WTC11 (cell line): ENCODE measurements around the gene MTFP1. TPM values are rescaled to one million over a fixed set of nuclear protein-coding genes. Genes with fewer than 3 reads are reported as not detected.

Source experiments
- ATAC-seq: fragments of 200-7000 bp; cut with Tn5 transposase; 2 replicates; pipeline ENCODE4 v1.10.0; 2021; ENCODE audit warnings: mild to moderate bottlenecking, moderate library complexity
- CTCF ChIA-PET: fragments of 300-600 bp; sonication (Branson Sonifier 250); formaldehyde crosslinking; loops from one replicate; lab custom pipeline; 2021; ENCODE audit warnings: antibody characterized with exemption; lab: Charles Lee
- POLR2A ChIA-PET: fragments of 350-600 bp; sonication (Branson Sonifier 250); formaldehyde crosslinking; loops from one replicate; lab custom pipeline; 2021; ENCODE audit warnings: antibody characterized with exemption; lab: Charles Lee
- DNase-seq: peaks from one replicate; pipeline ENCODE4 v3.0.0; 2021; ENCODE audit warnings: low spot score
- H3K27ac Mint-ChIP-seq: 2 replicates; pipeline ENCODE4 v1.8.0; 2021; ENCODE audit warnings: mixed read lengths
- H3K27me3 Mint-ChIP-seq: 2 replicates; pipeline ENCODE4 v1.8.0; 2021; ENCODE audit warnings: low read depth, mild to moderate bottlenecking, moderate library complexity, mixed read lengths
- H3K36me3 Mint-ChIP-seq: 2 replicates; pipeline ENCODE4 v1.8.0; 2021; ENCODE audit warnings: mixed read lengths
- H3K4me1 Mint-ChIP-seq: 2 replicates; pipeline ENCODE4 v1.8.0; 2022; ENCODE audit warnings: mixed read lengths
- H3K4me3 Mint-ChIP-seq: 2 replicates; pipeline ENCODE4 v1.8.0; 2021; ENCODE audit warnings: mild to moderate bottlenecking, moderate library complexity, mixed read lengths
- H3K9me3 Mint-ChIP-seq: 2 replicates; pipeline ENCODE4 v1.8.0; 2021; ENCODE audit warnings: mixed read lengths
- CREM ChIP-seq: sonication (generic); formaldehyde crosslinking; IDR thresholded peaks from 2 replicates; pipeline ENCODE4 v1.8.1; 2022; ENCODE audit warnings: mild to moderate bottlenecking, missing genetic modification reagents, moderate library complexity
- E2F5 ChIP-seq: sonication (generic); formaldehyde crosslinking; IDR thresholded peaks from 2 replicates; pipeline ENCODE4 v1.8.1; 2022; ENCODE audit warnings: mild to moderate bottlenecking, moderate library complexity, missing genetic modification reagents
- FOXP4 ChIP-seq: sonication (generic); formaldehyde crosslinking; IDR thresholded peaks from 2 replicates; pipeline ENCODE4 v1.8.0; 2022; ENCODE audit warnings: mild to moderate bottlenecking, missing genetic modification reagents
- GTF2I ChIP-seq: fragments of 250-450 bp; sonication (Bioruptor Pico); conservative IDR thresholded peaks from 2 replicates; pipeline ENCODE4 v1.4.0; 2021; ENCODE audit warnings: mild to moderate bottlenecking
- HMGA2 ChIP-seq: fragments of 250-450 bp; sonication (Bioruptor Pico); IDR thresholded peaks from 2 replicates; pipeline ENCODE4 v1.4.0; 2021; ENCODE audit warnings: mild to moderate bottlenecking, moderate library complexity
- IRF1 ChIP-seq: sonication (generic); formaldehyde crosslinking; IDR thresholded peaks from 2 replicates; pipeline ENCODE4 v1.8.0; 2023; ENCODE audit warnings: missing genetic modification reagents
- KAT7 ChIP-seq: sonication (generic); formaldehyde crosslinking; IDR thresholded peaks from 2 replicates; pipeline ENCODE4 v1.8.1; 2023; ENCODE audit warnings: missing genetic modification reagents, mild to moderate bottlenecking, borderline replicate concordance
- MAX ChIP-seq: sonication (generic); formaldehyde crosslinking; IDR thresholded peaks from 2 replicates; pipeline ENCODE4 v1.8.0; 2022; ENCODE audit warnings: mild to moderate bottlenecking, missing genetic modification reagents
- MYBL2 ChIP-seq: sonication (generic); formaldehyde crosslinking; IDR thresholded peaks from 2 replicates; pipeline ENCODE4 v1.8.1; 2023; ENCODE audit warnings: mild to moderate bottlenecking, moderate library complexity, missing genetic modification reagents
- NFYB ChIP-seq: sonication (generic); formaldehyde crosslinking; conservative IDR thresholded peaks from 2 replicates; pipeline ENCODE4 v1.8.0; 2022; ENCODE audit warnings: low read depth, missing genetic modification reagents
- NR2C2 ChIP-seq: sonication (generic); formaldehyde crosslinking; IDR thresholded peaks from 2 replicates; pipeline ENCODE4 v1.8.0; 2022; ENCODE audit warnings: mild to moderate bottlenecking, missing genetic modification reagents
- OVOL2 ChIP-seq: fragments of 250-450 bp; sonication (Bioruptor Pico); IDR thresholded peaks from 2 replicates; pipeline ENCODE4 v1.9.0; 2021; ENCODE audit warnings: mild to moderate bottlenecking, borderline replicate concordance
- PRDM15 ChIP-seq: sonication (generic); formaldehyde crosslinking; IDR thresholded peaks from 2 replicates; pipeline ENCODE4 v1.8.0; 2022; ENCODE audit warnings: missing genetic modification reagents
- TCF7 ChIP-seq: sonication (generic); formaldehyde crosslinking; IDR thresholded peaks from 2 replicates; pipeline ENCODE4 v1.8.0; 2022; ENCODE audit warnings: mild to moderate bottlenecking, low read depth, missing genetic modification reagents, moderate library complexity
- TEAD4 ChIP-seq: sonication (generic); formaldehyde crosslinking; IDR thresholded peaks from 2 replicates; pipeline ENCODE4 v1.8.0; 2022; ENCODE audit warnings: mild to moderate bottlenecking, missing genetic modification reagents
- USF1 ChIP-seq: sonication (generic); formaldehyde crosslinking; IDR thresholded peaks from 2 replicates; pipeline ENCODE4 v1.8.0; 2022; ENCODE audit warnings: mild to moderate bottlenecking, missing genetic modification reagents
- ZBTB21 ChIP-seq: sonication (generic); formaldehyde crosslinking; IDR thresholded peaks from 2 replicates; pipeline ENCODE4 v1.8.1; 2023; ENCODE audit warnings: mild to moderate bottlenecking, missing genetic modification reagents, borderline replicate concordance
- ZNF121 ChIP-seq: sonication (generic); formaldehyde crosslinking; IDR thresholded peaks from 2 replicates; pipeline ENCODE4 v1.8.0; 2023; ENCODE audit warnings: missing genetic modification reagents
- ZNF219 ChIP-seq: sonication (generic); formaldehyde crosslinking; IDR thresholded peaks from 2 replicates; pipeline ENCODE4 v1.8.0; 2023; ENCODE audit warnings: missing genetic modification reagents, mild to moderate bottlenecking, borderline replicate concordance
- ZNF425 ChIP-seq: fragments of 250-450 bp; sonication (Bioruptor Pico); conservative IDR thresholded peaks from 2 replicates; pipeline ENCODE4 v1.9.0; 2021; ENCODE audit warnings: mild to moderate bottlenecking
- total RNA-seq: library from RNA; stranded (reverse); gene quantifications from 3 replicates; pipeline ENCODE4 v1.2.3, GENCODE V29; 2021

MTFP1 gene
- total RNA-seq, 1 experiment from 2014 or later = 75.0 TPM

GRCh38 chr22:30382340-30382739, 43.2 kb upstream of the MTFP1 start:
- Mint-ChIP-seq H3K4me1 (peaks cover 4% of the 10 kb centered on the region; the same call in 1 of the 2 replicates), H3K9me3 (no peaks in the 10 kb centered on the region), H3K27me3 (no peaks in the 10 kb centered on the region), H3K27ac (no peak overlapping the region), H3K4me3 (no peak overlapping the region), H3K36me3 (peaks cover 7% of the 10 kb centered on the region)
- ChIA-PET POLR2A (no interaction called here), CTCF (interaction anchor here (0.9 to 2.0 kb wide), 3 partner anchors 9 to 95 kb away, joined by 4 to 6 read pairs (median 4); partner anchors contain the start of gene MTFP1)
- no peak for DNase-seq
- TF ChIP-seq GTF2I = no peak
- no peak for TF ChIP-seq ZNF425 (CRISPR knock-in tag)
- TF ChIP-seq OVOL2 (CRISPR knock-in tag) = no peak
- no peak for ATAC-seq

- ATAC-seq = no peak
- no peak overlapping the region for H3K27ac Mint-ChIP-seq
These were observed 42.5 kb upstream of the MTFP1 start for GRCh38 chr22:30383061-30383460.

GRCh38 chr22:30385942-30386341, 39.6 kb upstream of the MTFP1 start:
- peak overlapping the region; percentile 70; the same call in 1 of the 2 replicates for H3K27ac Mint-ChIP-seq
- peaks cover 7% of the 10 kb centered on the region for H3K4me1 Mint-ChIP-seq
- TF ChIP-seq GTF2I (no peak), TCF7 (CRISPR knock-in tag) (no peak), HMGA2 (CRISPR knock-in tag) (no peak), KAT7 (CRISPR knock-in tag) (no peak), USF1 (CRISPR knock-in tag) (no peak), PRDM15 (CRISPR knock-in tag) (no peak), TEAD4 (CRISPR knock-in tag) (no peak), MAX (no peak; the same call in 1 of the 2 replicates), MYBL2 (no peak), ZBTB21 (CRISPR knock-in tag) (no peak), ZNF219 (CRISPR knock-in tag) (no peak), ZNF121 (CRISPR knock-in tag) (no peak), CREM (CRISPR knock-in tag) (no peak), E2F5 (no peak), OVOL2 (CRISPR knock-in tag) (no peak), FOXP4 (CRISPR knock-in tag) (no peak; the same call in 1 of the 2 replicates), IRF1 (CRISPR knock-in tag) (no peak), NR2C2 (CRISPR knock-in tag) (no peak)
- POLR2A ChIA-PET = interaction anchor here (0.5 to 1.4 kb wide), 2 partner anchors 56 to 60 kb away, joined by 3 to 5 read pairs; partner anchors contain the start of gene TBC1D10A
- peak overlapping the region; percentile 79 for H3K4me3 Mint-ChIP-seq
- DNase-seq (no peak), ATAC-seq (no peak)
- peaks cover 7% of the 10 kb centered on the region for H3K9me3 Mint-ChIP-seq
- H3K36me3 Mint-ChIP-seq = peaks cover 8% of the 10 kb centered on the region
- CTCF ChIA-PET = interaction anchor here (0.8 to 8.0 kb wide), 8 partner anchors 11 to 381 kb away, joined by 3 to 109 read pairs (median 4); partner anchors contain the start of genes CASTOR1, MTFP1 and SEC14L2
- H3K27me3 Mint-ChIP-seq = peaks cover 9% of the 10 kb centered on the region; the same call in 1 of the 2 replicates

More at GRCh38 chr22:30383061-30383460, 42.5 kb upstream of the MTFP1 start:
- H3K27me3 Mint-ChIP-seq = no peaks in the 10 kb centered on the region
- no peaks in the 10 kb centered on the region for H3K9me3 Mint-ChIP-seq
- peaks cover 7% of the 10 kb centered on the region for H3K4me1 Mint-ChIP-seq
- no peak overlapping the region for H3K4me3 Mint-ChIP-seq
- H3K36me3 Mint-ChIP-seq = peaks cover 7% of the 10 kb centered on the region
- no peak for DNase-seq
- TF ChIP-seq KAT7 (CRISPR knock-in tag) = no peak
- TF ChIP-seq NFYB (CRISPR knock-in tag) = no peak
- ChIA-PET POLR2A (no interaction called here), CTCF (interaction anchor here (0.9 to 2.0 kb wide), 4 partner anchors 8 to 95 kb away, joined by 3 to 6 read pairs (median 4); partner anchors contain the start of gene MTFP1)
